ENCODE results near the gene ANKLE2.

The ANKLE2 gene

DNA sequence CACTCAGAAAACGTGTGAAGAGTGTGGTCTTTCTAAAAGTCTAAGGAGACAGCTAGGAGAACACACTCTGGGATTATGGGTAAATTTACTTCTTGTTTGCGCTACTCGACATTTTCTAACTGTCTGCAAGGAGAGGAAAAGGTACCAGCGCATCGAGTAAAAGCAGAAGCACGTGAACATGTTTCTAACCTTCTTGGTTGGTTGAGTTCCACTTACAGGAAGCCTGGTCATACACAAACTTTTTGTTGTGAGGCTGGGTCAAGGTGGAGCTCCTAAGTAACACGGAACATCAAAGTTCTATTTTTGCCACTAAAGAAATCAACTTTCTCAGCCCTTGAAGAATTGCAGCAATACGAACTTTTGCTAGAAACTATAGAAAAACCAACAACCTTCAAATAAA is 20.0 kb downstream of the ANKLE2 start:
- DNase-seq = no peak

DNA sequence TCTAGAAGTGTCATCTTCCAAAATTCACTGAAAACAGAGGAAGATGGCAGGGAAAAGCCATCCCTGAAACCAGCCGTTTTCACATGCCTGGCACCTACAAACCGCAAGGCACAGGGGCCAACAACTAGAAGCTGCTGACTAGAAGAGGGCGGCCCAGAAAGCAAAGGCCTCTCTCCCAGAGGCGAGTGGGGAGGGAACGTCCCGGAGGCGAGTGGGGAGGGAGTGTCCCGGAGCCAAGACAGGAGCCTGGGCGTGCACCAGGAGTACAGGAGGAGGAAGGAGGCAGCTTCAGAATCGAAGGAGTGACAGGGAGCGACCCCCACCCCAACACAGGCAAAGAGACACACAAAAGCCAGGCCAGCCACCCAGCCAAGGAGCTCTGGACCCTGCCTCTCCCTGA is 21.0 kb downstream of the ANKLE2 start:
- DNase-seq = no peak

DNA sequence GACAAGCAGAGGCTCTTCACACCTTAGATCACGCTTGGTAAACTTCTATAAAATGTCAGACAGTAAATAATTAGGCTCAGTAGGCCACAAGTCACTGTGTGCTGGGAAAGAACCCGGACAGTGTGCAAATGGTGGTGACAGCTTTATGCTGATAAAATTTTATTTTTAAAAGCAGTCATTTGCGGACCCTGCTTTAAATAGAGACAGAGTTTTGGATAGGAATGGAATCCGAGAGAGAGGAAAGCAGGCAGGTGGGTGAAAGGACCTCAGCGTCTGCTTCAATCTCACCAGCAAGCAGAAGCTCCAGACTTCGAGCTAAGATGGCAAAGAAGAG is 21.4 kb downstream of the ANKLE2 start:
- no peak for DNase-seq

DNA sequence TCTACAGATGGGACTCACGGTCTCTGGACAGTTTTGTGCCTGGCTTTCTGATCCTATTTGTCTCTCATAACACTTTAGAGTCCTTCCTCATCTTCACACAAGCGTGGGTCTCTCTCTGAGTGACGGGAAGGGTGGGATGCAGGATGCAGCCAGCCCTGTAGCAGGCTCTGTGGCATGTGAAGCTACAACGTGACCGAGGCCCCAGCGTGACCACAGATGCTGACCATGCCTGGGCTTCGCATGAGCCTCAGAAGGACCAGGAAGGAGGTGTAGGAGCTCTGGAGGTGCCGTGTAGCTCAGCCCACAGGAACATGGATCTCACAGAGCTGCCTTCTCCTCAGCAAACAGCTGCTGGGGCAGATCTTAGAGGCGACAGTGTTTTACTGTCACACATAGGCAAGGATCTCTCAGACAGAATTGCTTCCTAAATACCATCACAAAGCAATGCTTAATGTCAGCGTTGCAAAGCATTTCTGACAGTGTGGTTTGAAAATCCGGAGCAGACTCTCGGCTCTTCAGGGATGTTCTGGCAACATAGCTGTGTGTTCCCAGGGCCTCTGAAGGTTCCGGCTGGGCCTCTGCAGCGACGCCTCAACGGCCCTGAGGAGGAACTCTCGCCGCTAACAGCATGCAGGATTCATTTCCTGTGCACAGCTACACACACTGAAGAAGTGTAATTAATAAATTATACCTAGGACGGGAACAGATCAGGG is 21.9 kb downstream of the ANKLE2 start:
- no peak for DNase-seq

DNA sequence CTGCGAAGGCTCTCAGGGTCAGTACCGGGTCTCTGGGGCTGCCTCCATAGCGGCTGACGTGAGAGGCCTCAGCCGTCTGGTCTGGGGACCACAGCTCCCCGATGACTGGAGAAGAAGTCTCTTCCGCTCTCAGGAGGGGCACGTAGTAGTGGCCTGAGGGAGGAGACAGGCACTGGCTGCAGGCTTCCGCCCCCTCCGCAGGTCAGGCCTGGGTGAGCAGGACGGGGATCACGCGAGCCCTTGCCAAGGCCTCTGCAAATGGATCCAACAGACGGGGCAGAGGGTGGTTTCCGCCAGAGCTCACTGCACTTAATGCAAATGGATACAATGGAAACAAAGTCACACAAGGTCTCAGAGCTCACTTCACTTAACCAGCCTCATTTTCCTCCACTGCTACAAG is 24.7 kb downstream of the ANKLE2 start:
- DNase-seq = no peak

DNA sequence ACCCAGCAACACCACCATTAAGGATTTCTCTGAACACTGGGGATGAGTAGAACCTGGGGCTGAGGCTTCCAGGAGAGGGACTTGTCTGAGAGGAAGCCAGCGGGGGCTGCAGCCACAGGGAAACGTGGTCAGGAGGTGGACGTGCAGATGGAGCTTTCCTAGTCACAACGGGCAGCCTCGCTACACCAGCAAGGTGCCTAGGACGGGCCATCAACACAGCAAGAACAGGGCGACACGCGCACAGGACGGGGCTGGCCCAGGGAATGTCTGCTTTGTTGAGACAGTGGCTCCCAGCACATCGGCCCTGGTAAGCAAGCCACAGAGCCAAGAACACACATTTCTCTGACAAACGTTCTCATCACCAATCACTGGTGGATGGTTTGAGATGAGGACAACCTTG is 25.3 kb downstream of the ANKLE2 start:
- DNase-seq = no peak

DNA sequence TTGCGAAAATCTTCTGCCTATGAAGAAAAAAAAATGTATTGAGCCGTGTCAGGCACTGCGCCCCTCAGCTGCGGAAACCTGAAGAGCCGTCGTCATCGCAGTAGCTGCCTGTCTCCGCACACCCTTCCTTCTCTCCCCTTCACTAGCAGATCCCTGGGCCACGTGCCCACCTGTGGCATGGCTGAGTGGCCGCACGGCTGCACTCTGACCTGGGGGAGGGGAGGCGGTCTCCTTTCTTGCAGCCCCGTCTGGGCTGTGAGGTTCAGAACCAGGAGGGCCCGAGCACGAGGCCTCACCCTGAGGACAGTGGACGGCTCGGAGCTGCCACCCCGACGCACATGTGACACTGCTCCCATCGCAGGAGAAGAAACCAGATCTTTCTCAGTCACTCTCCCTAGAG is 26.1 kb downstream of the ANKLE2 start:
- no peak for DNase-seq

DNA sequence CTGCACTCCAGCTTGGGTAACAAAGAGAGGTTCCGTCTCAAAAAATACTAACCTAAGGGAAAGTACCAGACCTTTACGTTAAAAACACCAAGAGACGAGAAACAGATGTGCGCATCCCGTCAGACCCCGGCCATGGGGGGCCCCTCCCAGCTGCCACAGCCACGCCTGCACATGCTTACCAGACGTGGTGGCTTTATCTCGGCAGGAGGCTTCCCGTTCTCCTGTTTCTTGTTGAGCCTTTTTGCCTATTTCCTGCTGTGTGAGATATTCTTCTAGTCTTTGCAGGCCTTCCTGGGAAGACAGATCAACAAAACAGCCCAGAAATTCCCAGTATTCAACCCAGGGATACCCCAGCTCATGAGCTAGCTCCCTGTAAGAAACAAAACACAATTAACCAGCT is 27.4 kb downstream of the ANKLE2 start:
- no peak for DNase-seq

DNA sequence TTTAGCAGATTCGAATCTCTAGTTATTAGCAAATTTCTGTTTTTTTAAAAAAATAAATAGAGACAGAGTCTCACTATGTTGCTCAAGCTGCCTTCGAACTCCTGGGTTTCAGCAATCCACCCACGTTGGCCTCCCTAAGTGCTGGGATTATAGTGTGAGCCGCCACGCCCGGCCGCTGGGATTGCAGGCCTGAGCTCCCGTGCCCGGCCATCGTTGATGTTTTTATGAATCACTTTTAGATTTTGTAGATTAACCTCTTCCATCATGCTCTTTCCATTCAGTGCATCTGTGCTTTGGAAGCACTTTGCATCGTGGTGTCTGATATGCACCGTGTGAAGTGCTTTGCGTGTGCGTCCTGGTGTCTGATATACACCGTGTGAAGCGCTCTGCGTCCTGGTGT is 30.1 kb downstream of the ANKLE2 start:
- no peak for DNase-seq

DNA sequence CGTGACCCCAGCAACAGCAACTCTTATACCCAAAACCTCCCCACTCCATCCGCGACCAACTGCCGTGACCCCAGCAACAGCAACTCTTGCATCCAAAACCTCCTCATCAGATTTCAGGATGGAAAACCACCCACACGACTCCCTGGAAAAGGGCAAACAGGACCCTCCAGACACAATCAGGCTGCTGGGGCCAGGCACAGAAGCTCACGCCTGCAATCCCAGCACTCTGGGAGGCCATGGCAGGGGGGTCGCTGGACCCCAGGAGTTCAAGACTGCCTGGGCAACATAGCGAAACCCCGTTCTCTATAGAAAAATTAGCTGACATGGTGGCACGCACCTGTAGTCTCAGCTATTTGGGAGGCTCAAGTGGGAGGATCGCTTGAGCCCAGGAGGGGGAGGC is 31.3 kb downstream of the ANKLE2 start:
- no peak for DNase-seq

DNA sequence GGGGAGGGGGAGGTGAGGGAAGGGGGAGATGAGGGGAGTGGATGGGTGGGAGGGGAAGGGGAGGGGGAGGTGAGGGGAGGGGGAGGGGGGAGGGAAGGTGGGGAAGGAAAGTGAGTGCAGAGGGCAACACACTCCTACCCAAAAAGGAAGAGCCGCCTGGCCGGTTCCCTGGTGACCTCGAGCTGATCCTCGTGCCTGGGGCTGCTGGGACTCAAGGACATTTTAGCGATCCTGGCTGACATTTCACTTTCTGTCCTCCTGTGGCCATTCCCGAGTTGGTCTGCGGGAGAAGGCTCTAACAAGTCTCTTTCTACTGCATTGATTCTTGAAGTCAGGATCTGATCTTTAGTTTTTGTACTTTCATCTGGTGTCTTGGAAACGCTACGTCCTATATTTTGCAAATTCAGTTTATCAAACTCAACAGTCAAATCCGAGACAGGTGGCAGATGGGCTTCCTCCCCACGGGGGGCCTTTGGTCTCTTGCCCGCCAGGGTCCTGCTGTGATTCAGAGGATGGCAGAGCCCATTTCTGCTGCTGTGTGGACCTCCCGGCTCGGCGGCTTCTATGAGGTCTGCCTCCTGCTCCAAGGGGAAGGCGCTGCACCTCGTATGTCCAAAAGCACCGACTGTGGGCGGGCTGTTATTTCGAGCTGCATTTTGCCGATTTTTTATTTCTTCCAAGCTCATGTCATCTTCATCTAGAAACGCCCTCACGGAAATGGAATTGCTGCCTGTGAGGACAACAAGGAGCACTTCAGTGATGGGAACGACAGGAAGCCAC is 31.9 kb downstream of the ANKLE2 start:
- no peak for DNase-seq

DNA sequence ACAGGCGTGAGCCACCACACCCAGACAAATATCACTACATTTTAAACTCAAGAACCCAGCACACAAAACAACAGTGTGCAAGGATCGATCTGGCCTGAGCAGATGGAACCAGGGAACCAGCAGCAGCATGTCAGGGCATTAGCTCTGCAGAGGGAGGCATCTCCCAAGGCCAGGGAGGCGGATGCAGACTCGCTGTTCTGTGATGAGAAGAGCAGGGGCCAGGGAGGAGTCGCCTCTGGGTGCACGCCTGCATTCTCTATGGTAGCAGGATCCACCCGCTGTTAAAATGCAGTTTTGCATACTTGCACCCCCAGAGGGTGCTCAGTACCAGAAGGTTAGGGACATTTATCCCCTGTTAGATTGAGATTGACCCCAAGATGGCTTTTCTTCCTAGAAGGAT is 33.1 kb downstream of the ANKLE2 start:
- no peak for DNase-seq

DNA sequence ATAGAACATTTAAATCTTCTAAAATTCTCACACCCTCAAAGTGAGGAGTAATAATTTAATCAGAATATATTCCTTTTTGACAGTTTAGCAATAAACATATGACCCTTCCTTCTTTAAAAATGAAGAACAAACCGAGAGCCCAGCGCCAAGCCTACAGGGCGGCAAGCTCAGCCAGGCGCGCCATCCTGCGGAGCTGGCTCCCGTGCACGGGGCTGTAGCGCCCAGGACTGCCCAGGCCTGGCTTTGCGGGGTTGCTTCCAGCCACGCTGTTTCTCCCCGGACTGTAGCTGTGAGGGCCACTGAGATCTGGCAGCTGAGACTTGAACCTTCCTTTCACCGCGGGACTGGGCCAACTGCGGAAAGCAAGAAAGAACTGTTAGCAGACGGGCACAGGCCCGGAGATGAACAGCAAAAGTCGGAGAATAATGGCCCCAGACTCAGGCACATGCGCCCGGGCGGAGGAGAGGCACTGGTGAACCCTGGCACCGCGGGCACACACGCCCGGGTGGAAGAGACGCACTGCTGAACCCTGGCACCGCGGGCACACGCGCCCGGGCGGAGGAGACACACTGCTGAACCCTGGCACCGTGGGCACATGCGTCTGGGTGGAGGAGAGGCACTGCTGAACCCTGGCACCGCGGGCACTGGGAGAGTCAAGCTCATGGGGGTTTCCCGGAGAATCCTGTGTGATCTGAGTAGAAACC is 34.4 kb downstream of the ANKLE2 start:
- no peak for DNase-seq

DNA sequence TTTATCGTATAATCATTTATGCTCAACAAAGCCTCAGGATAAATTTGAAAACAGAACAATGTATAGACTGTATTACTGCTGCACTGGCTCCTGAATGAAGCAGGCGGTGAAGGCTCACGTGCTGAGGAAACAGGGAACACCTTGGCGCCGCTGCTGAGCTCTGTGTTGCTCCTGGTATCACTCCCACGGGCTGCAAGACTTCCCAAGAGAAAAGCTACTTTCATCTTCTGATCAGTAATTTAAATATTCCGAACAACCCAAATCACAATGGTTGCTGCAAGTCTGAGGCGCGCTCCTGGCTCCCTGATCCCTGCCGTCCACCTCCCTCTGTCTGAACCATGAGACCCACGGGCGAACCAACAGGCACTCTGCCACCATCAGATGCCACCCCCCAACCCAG is 35.2 kb downstream of the ANKLE2 start:
- DNase-seq = no peak

DNA sequence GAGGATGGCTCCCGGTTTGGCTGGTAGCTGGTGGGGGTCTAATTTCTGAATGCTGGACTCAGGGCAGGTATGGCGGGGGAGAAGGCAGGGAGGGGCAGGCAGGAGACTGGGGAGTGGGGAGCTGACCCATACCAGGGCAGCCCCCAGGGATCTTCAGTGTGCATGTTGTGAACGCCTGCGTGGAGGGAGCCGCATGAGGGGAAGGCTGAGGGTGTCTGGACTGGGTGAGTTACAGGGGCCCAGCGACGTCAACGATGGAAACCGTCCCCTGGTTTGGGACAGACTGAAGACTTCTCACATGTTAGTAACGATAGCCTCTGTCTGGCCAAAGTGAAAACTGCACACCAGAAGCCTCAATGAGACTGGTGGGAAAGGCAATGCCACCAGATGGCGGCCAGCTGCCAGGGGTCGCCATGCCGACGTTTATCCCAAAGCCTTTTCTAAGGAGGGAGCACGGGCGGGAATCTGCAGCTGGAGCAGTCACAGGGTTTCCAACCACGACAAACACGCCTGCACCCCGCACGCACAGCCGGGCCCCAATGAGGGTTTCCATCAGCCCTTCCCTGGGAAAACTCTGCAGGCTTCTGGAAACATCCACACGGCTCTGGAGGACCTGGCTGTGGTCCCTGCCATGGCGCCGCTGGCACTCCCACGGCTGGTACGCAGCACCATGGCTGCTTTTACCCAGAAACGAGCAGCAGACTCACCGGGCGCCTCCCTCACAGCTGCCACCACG is 37.0 kb downstream of the ANKLE2 start:
- no peak for DNase-seq

DNA sequence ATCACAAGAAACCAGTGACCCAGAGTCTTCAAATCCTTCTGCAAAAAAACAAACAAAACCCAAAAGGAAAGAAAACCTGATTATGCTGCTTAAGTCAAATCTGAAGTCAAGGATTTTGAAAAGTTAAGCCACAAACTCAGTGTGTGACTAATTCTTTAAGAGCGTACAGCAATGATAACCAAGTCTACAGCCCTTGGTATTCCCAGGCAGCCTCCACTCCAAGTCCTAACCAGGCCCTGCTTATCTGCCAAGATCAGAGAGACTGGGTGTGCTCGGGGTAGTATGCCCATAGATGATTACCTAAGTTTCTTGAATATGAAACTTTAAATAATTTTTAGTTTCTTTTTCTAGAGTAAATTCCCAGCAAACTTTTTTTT is 37.9 kb downstream of the ANKLE2 start:
- DNase-seq = no peak

DNA sequence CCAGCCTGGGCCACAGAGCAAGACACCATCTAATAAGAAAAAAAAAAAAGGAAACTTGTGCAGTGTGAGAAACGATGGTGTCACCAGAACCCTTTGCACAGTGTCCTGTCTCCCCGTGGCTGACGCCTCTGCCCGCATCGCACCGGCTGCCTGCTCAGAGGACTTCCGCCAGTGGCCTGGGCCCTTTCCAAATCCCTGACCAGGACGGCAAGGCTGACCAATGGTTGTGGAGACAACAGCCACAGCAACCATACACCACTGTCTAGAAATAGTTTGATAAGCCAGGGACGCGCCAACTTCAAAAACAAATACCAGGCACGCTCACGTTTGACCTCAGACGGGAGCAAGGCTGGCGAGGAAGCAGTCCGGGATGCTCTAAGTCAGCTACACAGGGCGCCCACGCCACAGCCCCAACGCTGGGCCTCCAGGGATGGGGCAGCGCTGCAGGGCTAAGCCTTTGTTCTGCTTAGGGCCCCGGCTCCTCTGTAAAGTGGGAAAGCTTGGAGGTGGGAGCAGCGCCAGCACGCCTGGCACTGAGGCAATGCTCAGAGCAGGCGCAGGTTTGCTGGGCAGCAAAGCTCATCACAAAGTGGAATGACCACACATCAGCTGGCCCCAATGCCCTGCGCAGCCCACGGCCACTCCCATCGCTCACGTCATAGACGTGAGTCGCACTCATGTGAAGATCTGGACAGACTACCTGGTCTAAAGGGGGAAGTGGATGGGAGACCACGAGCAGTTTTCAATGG is 38.4 kb downstream of the ANKLE2 start:
- DNase-seq = no peak

DNA sequence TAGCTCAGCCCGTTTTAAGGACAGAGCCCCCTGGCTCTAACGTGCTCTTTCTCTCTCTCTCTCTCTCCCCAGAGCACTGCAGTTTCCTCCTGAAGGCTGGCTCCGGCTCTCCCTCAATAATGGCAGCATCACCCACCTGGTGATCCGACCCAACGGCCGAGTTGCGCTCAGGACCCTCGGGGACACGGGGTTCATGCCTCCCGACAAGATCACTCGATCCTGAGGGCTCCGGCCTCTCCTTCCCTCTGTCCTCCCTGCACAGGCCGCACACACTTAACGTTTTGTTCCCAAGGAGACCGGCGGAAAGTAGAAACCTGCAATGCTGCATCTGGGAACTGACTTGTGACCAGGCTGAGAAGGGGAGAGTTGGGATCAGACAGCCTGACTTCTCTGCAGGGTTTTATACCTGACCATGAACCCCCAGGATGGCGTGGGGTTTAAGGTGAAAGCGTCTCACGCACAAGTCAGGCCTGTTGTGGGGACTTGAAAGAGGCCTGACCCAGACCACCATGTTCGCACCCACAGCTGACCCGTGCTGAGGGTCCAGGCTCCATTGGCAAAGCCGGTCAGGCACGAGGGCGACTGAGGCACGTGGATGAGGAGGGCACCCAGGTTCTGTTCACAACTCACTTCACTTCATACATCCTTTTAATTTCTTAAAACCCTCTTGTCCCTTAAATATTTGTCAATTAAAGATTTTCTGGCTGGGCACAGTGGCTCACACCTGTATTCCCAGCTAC is 40.9 kb downstream of the ANKLE2 start:
- DNase-seq = no peak

DNA sequence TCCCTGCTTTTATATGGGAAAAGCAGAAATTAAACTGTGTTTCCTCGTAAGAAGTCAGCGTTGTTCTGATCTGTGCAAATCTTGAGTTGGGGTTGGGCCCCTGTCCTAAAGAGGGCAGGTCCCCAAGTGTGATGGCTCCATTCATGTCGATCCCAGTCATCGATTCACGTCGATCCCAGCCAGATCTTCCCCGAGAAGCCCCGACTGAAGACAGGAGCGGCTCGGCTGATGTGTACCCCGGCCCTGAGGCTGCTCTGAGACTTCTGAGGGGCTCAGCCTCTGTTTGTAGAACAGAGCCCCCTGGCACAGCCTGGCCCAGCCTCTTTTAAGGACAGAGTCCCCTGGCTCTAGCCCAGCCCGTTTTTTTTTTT is 41.7 kb downstream of the ANKLE2 start:
- no peak for DNase-seq

DNA sequence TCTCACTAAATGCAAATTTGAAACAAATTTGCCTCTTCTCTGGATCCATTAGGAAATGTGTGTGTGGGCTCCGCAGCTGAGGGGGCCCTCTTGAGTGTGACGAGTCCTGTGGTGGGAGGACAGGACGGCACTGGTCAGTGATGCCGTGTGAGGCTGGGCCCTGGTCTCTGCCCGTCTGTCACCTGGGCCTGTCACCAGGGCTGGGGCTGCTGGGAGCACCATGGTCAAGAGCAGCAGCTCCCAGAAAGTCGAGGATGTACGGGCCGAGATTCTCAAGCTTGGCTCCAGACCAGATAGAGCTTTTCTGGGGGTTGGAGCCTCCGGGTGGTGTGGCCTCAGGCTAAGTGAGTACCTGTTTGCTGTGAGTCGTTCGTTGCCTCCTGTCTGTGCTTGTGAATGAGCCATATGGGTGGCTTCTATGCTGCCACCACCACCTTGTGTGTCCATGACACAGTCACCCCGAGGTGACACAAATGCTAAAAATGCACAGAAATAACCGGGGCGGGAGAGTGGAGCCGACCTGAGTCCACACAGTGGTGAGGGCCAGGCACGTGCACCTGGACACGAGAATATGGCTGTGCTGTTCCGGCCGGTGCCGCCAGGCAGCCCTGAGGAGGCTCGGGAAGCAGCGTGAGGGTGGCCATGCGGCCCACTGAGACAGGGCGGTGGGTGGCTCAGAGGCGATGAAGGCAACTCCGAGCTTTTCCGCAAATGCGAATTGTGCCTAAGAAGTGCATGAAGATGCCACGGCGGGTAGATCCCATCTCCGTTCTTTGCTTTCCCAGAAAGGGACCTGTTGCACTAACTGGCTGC is 42.3 kb downstream of the ANKLE2 start:
- DNase-seq = no peak

DNA sequence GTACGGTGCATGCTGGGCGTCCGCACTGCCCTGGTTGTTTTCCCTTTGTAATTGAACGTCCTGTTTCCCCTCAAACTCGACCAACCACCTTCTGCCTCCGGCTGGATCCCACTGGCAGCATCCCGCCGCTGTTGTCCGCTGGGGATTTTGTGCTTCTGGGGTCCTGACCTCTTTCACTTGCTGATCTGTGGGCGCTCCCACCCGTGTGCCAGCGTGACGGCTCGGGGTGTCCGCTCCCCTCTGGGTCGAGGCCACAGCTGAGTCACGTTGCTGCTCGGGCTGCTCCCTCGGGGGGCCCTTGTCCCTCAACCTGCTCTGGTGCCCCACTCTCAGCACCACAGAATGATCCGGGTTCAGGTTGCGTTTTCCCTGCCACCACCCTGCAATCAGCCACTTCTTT is 43.0 kb downstream of the ANKLE2 start:
- no peak for DNase-seq
